RWPE2 (cell line): ENCODE measurements around the gene MAGEB3.

Experiments used
- ATAC-seq: fragments of 200-7000 bp; cut with Tn5 transposase; 3 replicates; pipeline ENCODE4 v1.9.1; 2021; ENCODE audit warnings: low read depth
- DNase-seq: peaks from one replicate; pipeline ENCODE4 v3.0.0-alpha.2; 2020; ENCODE audit warnings: low spot score
- H3K27ac ChIP-seq: fragments of 450-650 bp; 2 replicates; pipeline ENCODE4 v1.5.1; 2017; ENCODE audit warnings: mild to moderate bottlenecking; ENCODE audit not compliant: poor library complexity, severe bottlenecking
- H3K27me3 ChIP-seq: fragments of 250-450 bp; sonication (Bioruptor Pico); 2 replicates; pipeline ENCODE4 v1.5.1; 2021; ENCODE audit warnings: mild to moderate bottlenecking, moderate library complexity; ENCODE audit not compliant: insufficient read depth, poor library complexity, severe bottlenecking
- H3K36me3 ChIP-seq: fragments of 250-450 bp; sonication (Bioruptor Pico); 2 replicates; pipeline ENCODE4 v1.5.1; 2020; ENCODE audit warnings: low read depth, mild to moderate bottlenecking, moderate library complexity
- H3K4me1 ChIP-seq: fragments of 250-450 bp; sonication (Bioruptor Pico); 2 replicates; pipeline ENCODE4 v1.5.1; 2021; ENCODE audit warnings: mild to moderate bottlenecking, moderate library complexity; ENCODE audit not compliant: insufficient read depth, poor library complexity, severe bottlenecking
- H3K4me3 ChIP-seq: fragments of 250-450 bp; sonication (Bioruptor Pico); 2 replicates; pipeline ENCODE4 v1.5.1; 2021; ENCODE audit warnings: mild to moderate bottlenecking, moderate library complexity; ENCODE audit not compliant: severe bottlenecking
- H3K9me3 ChIP-seq: fragments of 250-450 bp; sonication (Bioruptor Pico); 2 replicates; pipeline ENCODE4 v1.5.1; 2021; ENCODE audit warnings: mild to moderate bottlenecking, moderate library complexity; ENCODE audit not compliant: severe bottlenecking
- CTCF ChIP-seq: fragments of 450-650 bp; IDR thresholded peaks from one replicate; pipeline ENCODE4 v1.5.1; 2017; ENCODE audit warnings: mild to moderate bottlenecking, moderate library complexity; ENCODE audit not compliant: poor library complexity, severe bottlenecking

The MAGEB3 gene

GRCh38 chrX:30270639-30271038 is 40.2 kb downstream of the MAGEB3 start:
- no peaks in the 10 kb centered on the region for H3K4me1 ChIP-seq
- H3K36me3 ChIP-seq: no peaks in the 10 kb centered on the region
- no peaks in the 10 kb centered on the region for H3K27me3 ChIP-seq
- H3K9me3 ChIP-seq: no peaks in the 10 kb centered on the region
- DNase-seq (no peak), ATAC-seq (no peak)
- TF ChIP-seq CTCF: no peak
- no peak overlapping the region for H3K4me3 ChIP-seq
- no peak overlapping the region for H3K27ac ChIP-seq

GRCh38 chrX:30275498-30275897 is 45.0 kb downstream of the MAGEB3 start:
- H3K9me3 ChIP-seq: no peaks in the 10 kb centered on the region
- no peak for ATAC-seq
- no peaks in the 10 kb centered on the region for H3K36me3 ChIP-seq
- H3K27me3 ChIP-seq: no peaks in the 10 kb centered on the region
- DNase-seq: no peak
- H3K4me1 ChIP-seq: no peaks in the 10 kb centered on the region
- H3K27ac ChIP-seq: no peak overlapping the region
- TF ChIP-seq CTCF: peak; percentile 37
- H3K4me3 ChIP-seq: no peak overlapping the region

- H3K4me3 ChIP-seq: no peak overlapping the region
- H3K36me3 ChIP-seq: no peaks in the 10 kb centered on the region
- H3K27me3 ChIP-seq: no peaks in the 10 kb centered on the region
- no peak overlapping the region for H3K27ac ChIP-seq
- no peak for TF ChIP-seq CTCF
- no peaks in the 10 kb centered on the region for H3K9me3 ChIP-seq
- no peak for DNase-seq
- no peak for ATAC-seq
- H3K4me1 ChIP-seq: peaks cover 12% of the 10 kb centered on the region
Observed at GRCh38 chrX:30278365-30278764, 47.9 kb downstream of the MAGEB3 start.

- Histone ChIP-seq H3K27ac (no peak overlapping the region), H3K9me3 (no peaks in the 10 kb centered on the region), H3K4me3 (no peak overlapping the region), H3K4me1 (peaks cover 19% of the 10 kb centered on the region), H3K27me3 (no peaks in the 10 kb centered on the region), H3K36me3 (no peaks in the 10 kb centered on the region)
- ATAC-seq (no peak), DNase-seq (no peak)
- no peak for TF ChIP-seq CTCF
Observed at GRCh38 chrX:30280428-30280827, 50.0 kb downstream of the MAGEB3 start.

- H3K36me3 ChIP-seq: no peaks in the 10 kb centered on the region
- H3K4me3 ChIP-seq: no peak overlapping the region
- H3K4me1 ChIP-seq: peaks cover 19% of the 10 kb centered on the region
- peak overlapping the region; percentile 58 for H3K27ac ChIP-seq
- ATAC-seq (0 out of 3 replicates have a peak, but pooled peaks have one; percentile 32), DNase-seq (no peak)
- TF ChIP-seq CTCF: no peak
- no peaks in the 10 kb centered on the region for H3K9me3 ChIP-seq
- H3K27me3 ChIP-seq: no peaks in the 10 kb centered on the region
Observed at GRCh38 chrX:30282527-30282926, 52.1 kb downstream of the MAGEB3 start.
